ENCODE data around the gene FILIP1.

The FILIP1 gene

DNA sequence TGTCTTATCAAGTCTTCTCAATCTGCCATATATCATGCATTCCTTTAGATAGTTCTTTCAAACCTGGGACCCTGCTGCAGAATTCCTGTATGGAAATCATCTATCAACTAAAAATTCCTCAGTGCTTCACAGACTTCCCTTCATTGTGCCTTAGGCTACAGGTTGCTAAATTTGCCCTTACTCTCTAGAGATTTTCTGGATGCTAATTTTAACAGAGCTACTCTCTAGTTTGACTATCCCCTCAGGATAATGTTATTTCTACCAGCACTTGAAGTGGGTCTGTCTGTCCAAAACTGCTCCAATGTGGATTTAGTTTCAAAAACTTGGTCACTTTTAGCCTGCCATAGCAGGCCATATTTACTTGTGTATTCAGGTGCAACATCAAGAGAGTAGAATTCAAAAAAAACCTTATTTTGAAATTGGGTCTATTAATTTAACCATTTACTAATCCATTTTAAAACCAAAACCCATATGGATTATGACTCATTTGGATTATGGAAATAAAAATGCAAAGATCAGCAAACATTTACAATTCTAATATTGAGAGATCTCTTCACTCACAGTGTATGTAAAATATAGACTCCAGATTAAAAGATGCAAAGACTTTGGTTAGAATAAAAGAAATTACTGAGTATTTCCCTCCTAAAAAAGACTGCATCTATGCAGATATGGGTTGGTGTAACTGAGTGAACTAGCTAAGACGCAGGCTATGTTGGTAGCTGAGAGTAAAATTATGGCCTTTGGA lies 236.1 kb downstream of the FILIP1 start:
- TF ChIP-seq, protein P1, sequence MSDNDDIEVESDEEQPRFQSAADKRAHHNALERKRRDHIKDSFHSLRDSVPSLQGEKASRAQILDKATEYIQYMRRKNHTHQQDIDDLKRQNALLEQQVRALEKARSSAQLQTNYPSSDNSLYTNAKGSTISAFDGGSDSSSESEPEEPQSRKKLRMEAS (IDR thresholded peaks at IDR 0.05): no peak
- no peak for TF ChIP-seq EGR1 (IDR thresholded peaks at IDR 0.05)
- no peak for TF ChIP-seq NFIC (IDR thresholded peaks at IDR 0.05)
- no peak for TF ChIP-seq FOXM1 (IDR thresholded peaks at IDR 0.05; ENCODE audit: borderline replicate concordance, low read depth)
- no peak for TF ChIP-seq YY1 (IDR thresholded peaks at IDR 0.05; ENCODE audit: low read depth)
- TF ChIP-seq CREB1 (IDR thresholded peaks at IDR 0.05; ENCODE audit: low read depth): no peak
- no peak for TF ChIP-seq TAF1 (IDR thresholded peaks at IDR 0.05; ENCODE audit: low read depth)
- no peak for TF ChIP-seq ZBTB7A (IDR thresholded peaks at IDR 0.05; ENCODE audit: low read depth)
- no peak for TF ChIP-seq RAD21 (IDR thresholded peaks at IDR 0.05; ENCODE audit: low read depth)
- no peak for TF ChIP-seq TEAD4 (IDR thresholded peaks at IDR 0.05)
- no peak for TF ChIP-seq CEBPB (IDR thresholded peaks at IDR 0.05)
- no peak for TF ChIP-seq TCF12 (IDR thresholded peaks at IDR 0.05; ENCODE audit: low read depth)
- TF ChIP-seq, protein P2, sequence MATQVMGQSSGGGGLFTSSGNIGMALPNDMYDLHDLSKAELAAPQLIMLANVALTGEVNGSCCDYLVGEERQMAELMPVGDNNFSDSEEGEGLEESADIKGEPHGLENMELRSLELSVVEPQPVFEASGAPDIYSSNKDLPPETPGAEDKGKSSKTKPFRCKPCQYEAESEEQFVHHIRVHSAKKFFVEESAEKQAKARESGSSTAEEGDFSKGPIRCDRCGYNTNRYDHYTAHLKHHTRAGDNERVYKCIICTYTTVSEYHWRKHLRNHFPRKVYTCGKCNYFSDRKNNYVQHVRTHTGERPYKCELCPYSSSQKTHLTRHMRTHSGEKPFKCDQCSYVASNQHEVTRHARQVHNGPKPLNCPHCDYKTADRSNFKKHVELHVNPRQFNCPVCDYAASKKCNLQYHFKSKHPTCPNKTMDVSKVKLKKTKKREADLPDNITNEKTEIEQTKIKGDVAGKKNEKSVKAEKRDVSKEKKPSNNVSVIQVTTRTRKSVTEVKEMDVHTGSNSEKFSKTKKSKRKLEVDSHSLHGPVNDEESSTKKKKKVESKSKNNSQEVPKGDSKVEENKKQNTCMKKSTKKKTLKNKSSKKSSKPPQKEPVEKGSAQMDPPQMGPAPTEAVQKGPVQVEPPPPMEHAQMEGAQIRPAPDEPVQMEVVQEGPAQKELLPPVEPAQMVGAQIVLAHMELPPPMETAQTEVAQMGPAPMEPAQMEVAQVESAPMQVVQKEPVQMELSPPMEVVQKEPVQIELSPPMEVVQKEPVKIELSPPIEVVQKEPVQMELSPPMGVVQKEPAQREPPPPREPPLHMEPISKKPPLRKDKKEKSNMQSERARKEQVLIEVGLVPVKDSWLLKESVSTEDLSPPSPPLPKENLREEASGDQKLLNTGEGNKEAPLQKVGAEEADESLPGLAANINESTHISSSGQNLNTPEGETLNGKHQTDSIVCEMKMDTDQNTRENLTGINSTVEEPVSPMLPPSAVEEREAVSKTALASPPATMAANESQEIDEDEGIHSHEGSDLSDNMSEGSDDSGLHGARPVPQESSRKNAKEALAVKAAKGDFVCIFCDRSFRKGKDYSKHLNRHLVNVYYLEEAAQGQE (IDR thresholded peaks at IDR 0.05; ENCODE audit: low read depth): no peak

DNA sequence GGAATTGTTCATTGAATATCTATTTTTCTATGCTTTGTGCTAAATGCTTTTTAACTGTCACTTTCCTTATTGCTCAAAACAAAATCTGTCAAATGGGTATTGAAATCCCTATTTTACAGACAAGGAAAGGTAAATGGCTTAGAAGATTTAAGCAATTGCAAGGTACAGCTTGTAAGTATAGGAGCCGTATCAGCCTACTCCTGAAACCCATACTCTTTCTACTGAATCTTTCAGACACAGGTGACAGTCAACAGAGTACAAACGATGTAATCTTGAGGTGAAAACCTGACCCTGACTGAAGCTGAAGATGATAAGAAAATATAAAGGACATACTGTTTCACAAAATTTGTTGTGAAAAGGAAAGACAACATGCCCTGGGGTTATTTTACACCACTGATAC lies 243.0 kb downstream of the FILIP1 start:
- TF ChIP-seq EP300 (IDR thresholded peaks at IDR 0.05; ENCODE audit: borderline replicate concordance): no peak
- no peak for TF ChIP-seq TEAD4 (IDR thresholded peaks at IDR 0.05)
- TF ChIP-seq RAD21 (IDR thresholded peaks at IDR 0.05; ENCODE audit: low read depth): no peak

DNA sequence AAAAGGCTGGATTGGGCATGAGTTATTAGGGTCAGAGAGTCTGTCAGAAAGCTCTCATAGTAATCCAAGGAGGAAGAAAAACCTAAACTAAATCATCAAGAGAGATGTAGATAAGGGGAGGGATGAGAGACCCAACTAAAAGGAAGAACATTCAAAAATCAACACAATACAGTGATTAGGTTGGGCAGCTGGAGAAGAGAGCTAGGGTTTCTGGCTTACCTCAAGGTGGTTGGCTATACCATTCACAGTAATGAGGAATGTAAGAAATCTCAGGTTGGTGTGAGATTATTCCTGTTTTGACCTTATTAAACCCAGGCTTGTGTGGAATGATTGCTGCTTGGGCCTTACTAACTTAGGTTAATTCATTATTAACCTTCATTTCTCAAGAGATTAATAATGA lies 243.8 kb downstream of the FILIP1 start:
- TF ChIP-seq TEAD4 (IDR thresholded peaks at IDR 0.05) (no peak), CREB1 (IDR thresholded peaks at IDR 0.05; ENCODE audit: low read depth) (no peak), FOXM1 (IDR thresholded peaks at IDR 0.05; ENCODE audit: borderline replicate concordance, low read depth) (no peak), CEBPB (IDR thresholded peaks at IDR 0.05) (no peak), YY1 (IDR thresholded peaks at IDR 0.05; ENCODE audit: low read depth) (no peak), ZBTB7A (IDR thresholded peaks at IDR 0.05; ENCODE audit: low read depth) (no peak), TAF1 (IDR thresholded peaks at IDR 0.05; ENCODE audit: low read depth) (no peak), EP300 (IDR thresholded peaks at IDR 0.05; ENCODE audit: borderline replicate concordance) (no peak), TCF12 (IDR thresholded peaks at IDR 0.05; ENCODE audit: low read depth) (no peak)
- TF ChIP-seq, protein P3, sequence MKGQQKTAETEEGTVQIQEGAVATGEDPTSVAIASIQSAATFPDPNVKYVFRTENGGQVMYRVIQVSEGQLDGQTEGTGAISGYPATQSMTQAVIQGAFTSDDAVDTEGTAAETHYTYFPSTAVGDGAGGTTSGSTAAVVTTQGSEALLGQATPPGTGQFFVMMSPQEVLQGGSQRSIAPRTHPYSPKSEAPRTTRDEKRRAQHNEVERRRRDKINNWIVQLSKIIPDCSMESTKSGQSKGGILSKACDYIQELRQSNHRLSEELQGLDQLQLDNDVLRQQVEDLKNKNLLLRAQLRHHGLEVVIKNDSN (IDR thresholded peaks at IDR 0.05): no peak
- TF ChIP-seq, protein P2 (IDR thresholded peaks at IDR 0.05; ENCODE audit: low read depth): no peak

DNA sequence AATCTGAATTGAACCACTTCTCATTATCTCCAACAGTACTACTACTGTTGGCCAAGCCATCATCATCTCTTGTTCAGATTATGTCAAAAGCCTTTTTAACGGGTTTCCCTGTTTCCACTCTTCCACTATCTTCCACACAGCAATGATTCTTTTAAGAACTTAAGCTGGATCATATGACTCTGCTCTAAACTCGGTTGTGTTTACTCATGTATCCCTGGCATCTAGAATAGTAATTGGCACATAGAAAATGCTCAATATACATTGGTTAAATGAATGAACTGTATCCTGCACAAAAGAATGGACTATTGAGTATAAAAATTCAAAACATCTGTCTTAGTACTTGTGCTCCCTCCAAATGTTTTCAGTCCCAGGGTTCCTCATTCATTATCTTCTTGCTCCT lies 247.2 kb downstream of the FILIP1 start:
- TF ChIP-seq, protein P1 (IDR thresholded peaks at IDR 0.05): no peak
- no peak for TF ChIP-seq EGR1 (IDR thresholded peaks at IDR 0.05)
- TF ChIP-seq NFIC (IDR thresholded peaks at IDR 0.05): no peak
- no peak for TF ChIP-seq EP300 (IDR thresholded peaks at IDR 0.05; ENCODE audit: borderline replicate concordance)
- no peak for TF ChIP-seq TAF1 (IDR thresholded peaks at IDR 0.05; ENCODE audit: low read depth)
- TF ChIP-seq RAD21 (IDR thresholded peaks at IDR 0.05; ENCODE audit: low read depth): no peak
- no peak for TF ChIP-seq TCF12 (IDR thresholded peaks at IDR 0.05; ENCODE audit: low read depth)
- TF ChIP-seq, protein P2 (IDR thresholded peaks at IDR 0.05; ENCODE audit: low read depth): no peak
- TF ChIP-seq FOXM1 (IDR thresholded peaks at IDR 0.05; ENCODE audit: borderline replicate concordance, low read depth): no peak
- TF ChIP-seq ZBTB7A (IDR thresholded peaks at IDR 0.05; ENCODE audit: low read depth): no peak
- no peak for TF ChIP-seq YY1 (IDR thresholded peaks at IDR 0.05; ENCODE audit: low read depth)
- no peak for TF ChIP-seq TEAD4 (IDR thresholded peaks at IDR 0.05)
- TF ChIP-seq CEBPB (IDR thresholded peaks at IDR 0.05): no peak
- TF ChIP-seq, protein P3 (IDR thresholded peaks at IDR 0.05): no peak
- no peak for TF ChIP-seq CREB1 (IDR thresholded peaks at IDR 0.05; ENCODE audit: low read depth)
